Neural cell (in vitro differentiated cells): ENCODE measurements around the gene ZNF516.

Experiments used
- CTCF ChIP-seq: fragments of 450-650 bp; IDR thresholded peaks from 2 replicates; pipeline ENCODE4 v1.5.1; 2014; ENCODE audit warnings: antibody characterized with exemption, mild to moderate bottlenecking, moderate library complexity; ENCODE audit not compliant: poor library complexity, severe bottlenecking
- EP300 ChIP-seq: fragments of 450-650 bp; conservative IDR thresholded peaks from 2 replicates; pipeline ENCODE4 v1.6.1; 2014; ENCODE audit warnings: antibody characterized with exemption, mild to moderate bottlenecking, moderate library complexity; ENCODE audit not compliant: poor library complexity, severe bottlenecking
- EZH2 ChIP-seq: fragments of 200-600, 300-800 bp; shearing (Covaris generic), sonication (generic); IDR thresholded peaks from 2 replicates; pipeline ENCODE4 v1.6.1; 2014; ENCODE audit warnings: antibody characterized with exemption, low read length, borderline replicate concordance, mild to moderate bottlenecking; ENCODE audit not compliant: insufficient read depth, poor library complexity, severe bottlenecking
- POLR2AphosphoS5 ChIP-seq: IDR thresholded peaks from 2 replicates; pipeline ENCODE4 v1.6.1; 2012
- TAF1 ChIP-seq: IDR thresholded peaks from 2 replicates; pipeline ENCODE4 v1.6.1; 2012; ENCODE audit warnings: low read depth

GRCh38 chr18:76421685-76422078, 73.4 kb downstream of the ZNF516 start:
- no peak for TF ChIP-seq POLR2AphosphoS5
- no peak for TF ChIP-seq CTCF
- TF ChIP-seq EP300 = no peak
- no peak for TF ChIP-seq EZH2
- TF ChIP-seq TAF1 = no peak
